GM23338 (cell line): Measurements from ENCODE around the gene ACE2. TPM values are rescaled to one million over a fixed set of nuclear protein-coding genes. Genes with fewer than 3 reads are reported as not detected.
"Not testable (repeated sequence)": the region's sequence is repeated elsewhere in the genome, so short reads cannot be mapped to it uniquely, and the experiment has no call there.

ENCODE experiments used
- ATAC-seq: fragments of 200-7000 bp; cut with Tn5 transposase; 3 replicates; pipeline ENCODE4 v1.9.1; 2020
- DNase-seq: peaks from one replicate; pipeline ENCODE4 v3.0.0-alpha.2; 2015; ENCODE audit warnings: low spot score
- H2AFZ ChIP-seq: fragments of 200-600 bp; sonication (generic); 2 replicates; pipeline ENCODE4 v1.8.0; 2016; ENCODE audit warnings: antibody characterized with exemption, mild to moderate bottlenecking, moderate library complexity
- H3F3A ChIP-seq: fragments of 200-600 bp; sonication (generic); replicated peaks from 2 replicates; pipeline ENCODE4 v1.8.0; 2017; ENCODE audit warnings: antibody characterized with exemption, mixed run types, low read depth
- H3K27ac ChIP-seq: fragments of 200-600 bp; sonication (generic); 2 replicates; pipeline ENCODE4 v1.6.1; 2016; ENCODE audit warnings: low read depth
- H3K27me3 ChIP-seq: fragments of 200-600 bp; sonication (generic); 2 replicates; pipeline ENCODE4 v1.8.0; 2016; ENCODE audit warnings: mild to moderate bottlenecking, mixed run types, moderate library complexity; ENCODE audit not compliant: insufficient read depth
- H3K36me3 ChIP-seq: fragments of 200-600 bp; sonication (generic); 2 replicates; pipeline ENCODE4 v1.8.0; 2016; ENCODE audit warnings: mild to moderate bottlenecking; ENCODE audit not compliant: insufficient read depth
- H3K4me1 ChIP-seq: fragments of 200-600 bp; sonication (generic); 2 replicates; pipeline ENCODE4 v1.8.0; 2016; ENCODE audit warnings: mild to moderate bottlenecking, moderate library complexity; ENCODE audit not compliant: insufficient read depth
- H3K4me2 ChIP-seq: fragments of 200-600 bp; sonication (generic); 2 replicates; pipeline ENCODE4 v1.7.1; 2017; ENCODE audit warnings: mixed run types
- H3K4me3 ChIP-seq: fragments of 200-600 bp; sonication (generic); 2 replicates; pipeline ENCODE4 v1.6.1; 2016; ENCODE audit warnings: mixed run types
- H3K79me2 ChIP-seq: fragments of 200-600 bp; sonication (generic); replicated peaks from 2 replicates; pipeline ENCODE4 v1.8.0; 2017; ENCODE audit warnings: mild to moderate bottlenecking; ENCODE audit not compliant: insufficient read depth
- H3K9me2 ChIP-seq: fragments of 200-600 bp; sonication (generic); 2 replicates; pipeline ENCODE4 v1.8.0; 2017; ENCODE audit not compliant: insufficient read depth
- H4K20me1 ChIP-seq: fragments of 200-600 bp; sonication (generic); replicated peaks from 2 replicates; pipeline ENCODE4 v1.8.0; 2017; ENCODE audit warnings: mild to moderate bottlenecking; ENCODE audit not compliant: insufficient read depth
- H3K27ac Mint-ChIP-seq: 2 replicates; pipeline ENCODE4 v1.8.0; 2020; ENCODE audit warnings: inconsistent platforms, mild to moderate bottlenecking, moderate library complexity, mixed read lengths
- H3K27me3 Mint-ChIP-seq: 3 replicates; pipeline ENCODE4 v1.8.0; 2022; ENCODE audit warnings: low read depth, mild to moderate bottlenecking, moderate library complexity, mixed read lengths, inconsistent platforms; ENCODE audit not compliant: insufficient read depth, poor library complexity
- H3K36me3 Mint-ChIP-seq: 3 replicates; pipeline ENCODE4 v1.8.0; 2021; ENCODE audit warnings: low read depth, mild to moderate bottlenecking, inconsistent platforms, moderate library complexity, mixed read lengths
- H3K4me1 Mint-ChIP-seq: 3 replicates; pipeline ENCODE4 v1.8.0; 2020; ENCODE audit warnings: mild to moderate bottlenecking, inconsistent platforms, mixed read lengths
- H3K4me3 Mint-ChIP-seq: 3 replicates; pipeline ENCODE4 v1.8.0; 2021; ENCODE audit warnings: moderate library complexity, mild to moderate bottlenecking, inconsistent platforms, mixed read lengths
- H3K9me3 Mint-ChIP-seq: 3 replicates; pipeline ENCODE4 v1.8.0; 2020; ENCODE audit warnings: moderate library complexity, mild to moderate bottlenecking, inconsistent platforms, mixed read lengths
- CTCF ChIP-seq, 2 experiments: fragments of 200-600 bp in 1 of 2; sonication (generic) in 1 of 2; conservative IDR thresholded peaks; 2 replicates each; pipeline versions ENCODE4 v1.5.1 to v1.6.1; 2016 to 2017; ENCODE audit warnings: antibody characterized with exemption in 2 of 2, low read depth in 2 of 2, mild to moderate bottlenecking in 2 of 2, moderate library complexity in 1 of 2
- ETS1 ChIP-seq: IDR thresholded peaks from 2 replicates; pipeline ENCODE4 v1.6.1; 2016; ENCODE audit warnings: antibody characterized with exemption
- EZH2 ChIP-seq: fragments of 200-600 bp; sonication (generic); IDR thresholded peaks from one replicate; pipeline ENCODE4 v1.8.0; 2017; ENCODE audit warnings: antibody characterized with exemption, mild to moderate bottlenecking, low read depth; ENCODE audit not compliant: unreplicated experiment
- EZH2phosphoT487 ChIP-seq: fragments of 200-600 bp; sonication (generic); IDR thresholded peaks from one replicate; pipeline ENCODE4 v1.8.1; 2018; ENCODE audit warnings: antibody characterized with exemption; ENCODE audit not compliant: unreplicated experiment
- JUNB ChIP-seq: IDR thresholded peaks from one replicate; pipeline ENCODE4 v1.6.1; 2016; ENCODE audit warnings: antibody characterized with exemption; ENCODE audit not compliant: unreplicated experiment
- POLR2AphosphoS5 ChIP-seq: IDR thresholded peaks from 2 replicates; pipeline ENCODE4 v1.6.1; 2016; ENCODE audit warnings: antibody characterized with exemption, low read depth
- REST ChIP-seq: IDR thresholded peaks from one replicate; pipeline ENCODE4 v1.6.1; 2018; ENCODE audit warnings: antibody characterized with exemption; ENCODE audit not compliant: unreplicated experiment
- ZNF114 ChIP-seq: fragments of 250-450 bp; sonication (Bioruptor Pico); IDR thresholded peaks from 2 replicates; pipeline ENCODE4 v1.5.0; 2020; ENCODE audit warnings: mild to moderate bottlenecking, moderate library complexity
- ZNF331 ChIP-seq: fragments of 250-450 bp; sonication (Bioruptor Pico); IDR thresholded peaks from 2 replicates; pipeline ENCODE4 v1.5.0; 2020; ENCODE audit warnings: low read depth, mild to moderate bottlenecking, moderate library complexity
- ZNF462 ChIP-seq: fragments of 250-450 bp; sonication (Bioruptor Pico); IDR thresholded peaks from 2 replicates; pipeline ENCODE4 v1.5.0; 2020; ENCODE audit warnings: mild to moderate bottlenecking, moderate library complexity
- polyA plus RNA-seq: library from polyadenylated mRNA; unstranded; fragments of >200 nt; fragmentation: Nextera tagmentation; extraction: Ambion mirVana; gene quantifications from 2 replicates; pipeline ENCODE4 v1.2.1, GENCODE V29; 2016
- total RNA-seq: library from RNA; depleted of rRNA; stranded (reverse); fragments of >200 nt; shearing (Covaris generic); gene quantifications from 2 replicates; pipeline ENCODE4 v1.2.3, GENCODE V29; 2014

Gene ACE2
- total and polyA plus RNA-seq, 2 experiments from 2014 or later = 0.10 TPM; not detected in 1

GRCh38 chrX:15647510-15647909 lies 46.8 kb upstream of the ACE2 start:
- H3K4me3 ChIP-seq, H4K20me1 ChIP-seq, H3K27me3 Mint-ChIP-seq, H3K36me3 ChIP-seq, H3K36me3 Mint-ChIP-seq, H3K9me3 Mint-ChIP-seq, H3F3A ChIP-seq, H3K4me1 ChIP-seq, H3K79me2 ChIP-seq, H3K27me3 ChIP-seq, H3K4me3 Mint-ChIP-seq, H3K4me2 ChIP-seq, H3K27ac ChIP-seq, H2AFZ ChIP-seq, DNase-seq, H3K4me1 Mint-ChIP-seq, H3K27ac Mint-ChIP-seq, H3K9me2 ChIP-seq: not testable (repeated sequence)
- ATAC-seq = peak; percentile 82

GRCh38 chrX:15646543-15646942 lies 45.8 kb upstream of the ACE2 start:
- Mint-ChIP-seq H3K4me3 (no peak overlapping the region), H3K27me3 (peaks cover 2% of the 10 kb centered on the region), H3K27ac (no peak overlapping the region), H3K4me1 (peaks cover 3% of the 10 kb centered on the region; the same call in 1 of the 3 replicates), H3K36me3 (no peaks in the 10 kb centered on the region), H3K9me3 (no peaks in the 10 kb centered on the region)
- DNase-seq (no peak), ATAC-seq (no peak)
- H3K4me3 ChIP-seq = no peak overlapping the region
- no peaks in the 10 kb centered on the region for H3K36me3 ChIP-seq
- H3K27ac ChIP-seq = no peak overlapping the region
- no peaks in the 10 kb centered on the region for H3K9me2 ChIP-seq
- H3K4me2 ChIP-seq = no peak overlapping the region
- H3K79me2 ChIP-seq = no peaks in the 10 kb centered on the region
- no peaks in the 10 kb centered on the region for H4K20me1 ChIP-seq
- H3K4me1 ChIP-seq = no peaks in the 10 kb centered on the region
- H3F3A ChIP-seq = no peaks in the 10 kb centered on the region
- H2AFZ ChIP-seq = no peak overlapping the region
- H3K27me3 ChIP-seq = no peaks in the 10 kb centered on the region
- no peak for TF ChIP-seq ETS1
- no peak for TF ChIP-seq ZNF462
- TF ChIP-seq EZH2phosphoT487 = no peak
- no peak for TF ChIP-seq REST
- no peak for TF ChIP-seq ZNF331 (CRISPR knock-in tag)
- no peak for TF ChIP-seq ZNF114 (CRISPR knock-in tag)
- TF ChIP-seq EZH2 = no peak
- no peak for TF ChIP-seq CTCF (conservative IDR thresholded peaks at IDR 0.05; ENCODE audit: low read depth in 2 of 2)
- TF ChIP-seq POLR2AphosphoS5 = no peak
- no peak for TF ChIP-seq JUNB
